ENCODE data around the gene DPH2.

- TF ChIP-seq GATA3 (IDR thresholded peaks at IDR 0.05; ENCODE audit: low read depth, low read length) (no peak), GATA2 (IDR thresholded peaks at IDR 0.05; ENCODE audit: low read depth, low read length) (no peak)
Measured at GRCh38 chr1:43956234-43956633, 13.6 kb upstream of the DPH2 start.
